ENCODE data around the gene BRWD1.

- TF ChIP-seq EZH2 (IDR thresholded peaks at IDR 0.05; ENCODE audit: low read depth, unreplicated experiment) = no peak
- no peak for TF ChIP-seq POLR2AphosphoS5 (IDR thresholded peaks at IDR 0.05; ENCODE audit: low read depth)
- no peak for TF ChIP-seq CTCF (conservative IDR thresholded peaks at IDR 0.05; ENCODE audit: low read depth in 2 of 2)
- TF ChIP-seq EZH2phosphoT487 (IDR thresholded peaks at IDR 0.05; ENCODE audit: unreplicated experiment) = no peak
- TF ChIP-seq REST (IDR thresholded peaks at IDR 0.05; ENCODE audit: unreplicated experiment) = no peak
These were observed 116.6 kb downstream of the BRWD1 start for GRCh38 chr21:39196838-39197237.

Data from GM23338 (cell line).